M059J (cell line): ENCODE results near the gene LAMB1. TPM values are rescaled to one million over a fixed set of nuclear protein-coding genes. Genes with fewer than 3 reads are reported as not detected.

ENCODE experiments used
- DNase-seq: peaks from one replicate; pipeline ENCODE4 v3.0.0-alpha.2; 2012; ENCODE audit warnings: low read depth
- total RNA-seq: library from RNA; depleted of rRNA; stranded (reverse); fragments of >200 nt; shearing (Covaris generic); gene quantifications from 2 replicates; pipeline ENCODE4 v1.2.3, GENCODE V29; 2014

LAMB1 gene
- total RNA-seq, 1 experiment from 2014 or later = 225 TPM

DNA sequence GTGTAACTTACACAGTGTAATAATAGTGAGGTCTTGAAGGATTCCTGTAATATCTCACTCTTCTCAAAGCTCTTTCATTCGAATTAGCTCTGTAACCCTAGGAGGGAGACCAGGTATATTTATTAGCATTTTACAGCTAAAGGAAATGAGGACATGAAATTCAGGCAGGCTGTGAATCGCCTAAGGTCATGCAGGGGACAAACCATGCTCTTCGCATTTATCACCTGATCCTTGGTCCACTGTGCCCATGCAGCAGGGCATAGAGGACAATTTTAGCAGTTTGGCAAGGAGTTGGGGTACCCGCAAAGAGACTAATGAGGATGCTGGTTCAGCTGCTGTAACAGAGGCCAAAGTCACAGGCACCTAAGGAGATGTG is 14.8 kb upstream of the LAMB1 start:
- DNase-seq = no peak

DNA sequence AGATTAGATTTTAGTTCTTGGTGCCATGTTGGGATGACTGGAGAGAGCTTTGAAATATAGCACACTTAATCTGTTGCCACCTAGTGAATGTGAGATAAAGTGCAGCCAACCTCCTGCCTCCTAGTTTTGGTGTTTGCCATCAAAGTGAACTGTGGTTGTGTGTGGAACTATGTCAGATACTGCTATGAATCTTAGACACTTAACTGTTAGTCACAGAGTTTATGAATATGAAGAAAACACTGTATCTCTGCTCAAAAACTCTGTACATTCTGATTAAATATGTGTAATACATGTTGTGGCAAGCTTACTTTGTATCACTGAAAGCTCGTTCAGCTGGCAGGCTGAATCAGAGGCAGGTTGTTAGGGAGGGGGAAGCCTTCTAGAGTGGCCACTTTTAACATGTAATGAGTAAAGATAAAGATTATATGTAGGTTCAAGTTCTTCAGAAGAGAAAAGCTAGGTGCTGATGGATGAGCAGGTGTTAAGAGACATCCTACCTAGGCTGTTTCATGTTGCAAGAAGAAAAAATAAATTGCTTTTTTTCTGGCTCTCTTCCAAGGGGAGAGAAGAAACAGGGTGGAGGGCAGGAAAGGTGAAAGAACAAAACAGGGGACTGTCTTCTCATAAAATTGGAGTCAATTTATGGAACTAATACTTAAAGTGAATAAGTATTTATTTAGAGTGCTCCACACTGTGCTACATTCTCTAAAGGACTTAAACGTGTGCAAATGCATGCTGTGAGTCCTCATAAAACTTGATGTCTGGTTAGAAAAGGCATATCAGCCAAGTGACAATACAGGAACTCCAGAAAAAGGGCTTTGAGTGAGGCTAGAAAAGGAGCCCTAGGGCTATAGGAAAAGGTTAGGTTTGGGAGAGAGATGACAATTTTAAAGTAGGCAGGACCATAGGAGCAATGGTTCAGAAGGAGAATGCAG is 14.1 kb upstream of the LAMB1 start:
- DNase-seq = peak; percentile 73

DNA sequence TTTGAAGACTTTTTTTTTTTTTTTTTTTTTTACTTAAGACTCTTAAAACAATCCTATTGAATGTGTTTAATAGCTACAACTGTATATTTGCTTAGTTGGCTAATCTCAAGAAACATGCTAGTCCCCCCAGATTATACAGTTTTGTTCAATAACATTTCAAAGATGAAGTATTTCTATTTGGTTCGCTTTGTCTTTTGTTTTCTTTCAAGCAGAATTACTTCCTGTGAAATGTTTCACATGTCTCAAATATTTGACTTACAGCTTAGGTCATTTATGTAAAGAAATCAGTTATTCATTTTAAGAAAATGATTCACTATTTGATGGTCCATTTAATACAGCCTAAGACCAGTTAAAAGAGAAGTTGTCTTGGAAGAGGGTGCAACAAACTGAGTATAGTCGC is 12.8 kb upstream of the LAMB1 start:
- DNase-seq = no peak

DNA sequence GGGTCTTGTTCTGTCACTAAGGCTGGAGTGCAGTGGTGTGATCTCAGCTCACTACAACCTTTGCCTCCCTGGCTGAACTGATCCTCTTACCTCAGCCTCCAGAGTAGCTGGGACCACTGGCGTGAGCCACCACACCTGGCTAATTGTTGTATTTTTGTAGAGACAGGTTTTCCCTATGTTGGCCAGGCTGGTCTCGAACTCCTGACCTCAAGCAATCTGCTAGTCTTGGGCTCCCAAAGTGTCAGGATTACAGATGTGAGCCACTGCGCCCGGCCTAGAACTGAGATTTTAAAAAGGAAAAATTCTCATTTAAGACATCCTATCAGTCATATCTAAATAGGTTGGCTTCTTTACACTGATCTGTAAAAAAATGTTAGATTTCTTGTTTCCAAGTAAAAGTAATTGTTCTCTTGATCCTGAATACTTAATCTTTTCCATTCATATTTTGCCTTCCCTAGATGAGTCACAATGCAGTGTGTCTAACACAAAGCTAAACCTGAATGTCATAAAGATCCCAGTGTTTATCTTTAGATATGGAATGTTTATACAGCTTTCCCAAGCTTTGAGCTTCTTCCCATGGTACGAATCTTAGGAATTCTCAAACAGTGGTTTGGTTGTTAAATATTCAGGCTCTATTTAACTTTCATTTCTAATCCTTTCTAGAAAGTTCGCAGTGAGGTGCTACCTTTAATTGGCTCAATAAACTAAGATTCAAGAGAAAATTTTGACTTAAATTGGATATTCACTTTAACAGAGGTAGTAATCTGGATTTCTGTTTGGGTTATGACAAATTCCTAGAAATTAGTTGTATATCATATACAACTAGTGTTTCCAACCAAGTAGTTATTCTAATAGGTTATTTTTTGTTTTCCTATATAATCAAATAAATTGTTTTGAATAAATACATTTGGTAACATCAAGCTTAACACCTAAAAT is 12.1 kb upstream of the LAMB1 start:
- peak; percentile 85 for DNase-seq

DNA sequence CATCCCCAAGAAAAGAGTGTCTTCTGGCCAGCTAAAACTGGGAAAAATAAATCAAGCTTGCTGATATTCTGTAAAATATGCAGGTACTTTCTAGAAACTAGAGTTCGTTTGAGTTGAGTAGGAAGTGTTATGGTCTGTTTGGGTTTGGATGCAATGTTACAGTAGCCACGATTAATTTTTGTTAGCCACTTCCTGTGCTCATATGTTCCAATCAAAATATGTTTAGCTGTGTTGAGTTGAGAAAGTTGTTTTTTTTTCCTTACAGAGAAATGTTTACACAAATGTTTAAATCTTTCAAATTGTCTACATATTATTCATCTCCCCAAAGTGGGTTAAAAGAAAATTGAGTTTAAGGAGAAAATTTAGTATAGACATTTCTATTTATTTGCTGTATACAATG is 11.3 kb upstream of the LAMB1 start:
- DNase-seq = peak; percentile 36

DNA sequence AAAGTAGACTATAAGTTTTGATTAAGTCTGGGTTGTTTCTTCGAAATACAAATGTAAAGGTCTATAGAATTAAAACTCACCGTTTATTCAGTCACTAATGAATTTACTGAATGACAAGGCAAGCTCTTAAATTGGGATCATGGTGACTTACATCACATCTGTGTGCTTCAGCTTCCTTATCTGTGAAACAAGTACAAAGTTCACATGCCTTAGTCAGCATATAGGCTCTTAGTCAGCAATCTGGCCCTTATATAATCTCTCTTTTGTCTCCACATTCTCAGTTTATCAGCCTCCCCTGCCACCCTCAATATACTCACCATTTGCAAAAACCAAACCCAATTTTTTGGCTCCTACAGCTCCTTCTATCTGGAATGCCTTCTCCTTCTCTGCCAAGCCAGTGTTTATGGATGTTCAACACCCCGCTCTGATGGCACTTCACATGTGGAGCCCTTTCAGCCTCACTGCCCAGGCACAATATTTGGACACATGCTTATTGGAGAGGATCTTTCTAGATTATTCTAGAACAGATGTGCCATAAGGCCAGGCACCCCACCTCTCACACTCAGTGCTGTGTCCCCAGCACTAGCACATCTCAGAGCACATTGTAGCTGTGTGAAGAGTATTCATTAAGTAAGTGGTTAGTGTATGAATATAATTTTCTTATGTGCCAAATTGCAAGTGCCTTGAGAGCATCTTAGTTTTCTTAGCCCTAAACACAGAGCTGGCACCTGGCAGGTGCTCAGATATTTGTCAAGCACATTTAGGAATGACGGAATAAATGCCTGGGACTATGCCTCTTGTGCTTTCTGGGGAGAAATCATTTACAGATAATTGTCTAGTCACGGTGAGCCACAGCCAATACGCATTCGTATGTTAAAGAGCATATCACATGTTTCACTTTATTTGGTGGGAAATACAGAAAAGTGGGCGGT is 9.8 kb upstream of the LAMB1 start:
- DNase-seq = peak; percentile 35

DNA sequence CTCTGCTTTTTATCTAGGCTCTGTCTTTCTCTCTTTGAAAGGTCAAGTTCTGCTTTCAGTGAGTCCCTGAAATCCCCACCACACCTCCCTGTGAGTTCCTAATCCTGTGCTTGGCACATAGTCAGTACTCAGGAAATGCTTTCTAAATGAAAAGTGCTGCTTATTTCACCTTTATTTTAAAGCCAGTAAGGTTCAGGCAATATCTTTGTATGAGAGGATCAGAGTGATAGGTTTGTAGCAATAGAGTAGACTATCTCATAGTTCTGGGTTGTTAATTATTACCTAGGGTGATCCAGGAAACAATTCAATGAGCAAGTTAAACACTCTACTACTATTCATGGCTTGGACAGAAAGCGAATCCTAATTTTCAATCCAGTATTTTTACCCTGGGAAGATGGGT is 7.4 kb upstream of the LAMB1 start:
- DNase-seq = no peak

DNA sequence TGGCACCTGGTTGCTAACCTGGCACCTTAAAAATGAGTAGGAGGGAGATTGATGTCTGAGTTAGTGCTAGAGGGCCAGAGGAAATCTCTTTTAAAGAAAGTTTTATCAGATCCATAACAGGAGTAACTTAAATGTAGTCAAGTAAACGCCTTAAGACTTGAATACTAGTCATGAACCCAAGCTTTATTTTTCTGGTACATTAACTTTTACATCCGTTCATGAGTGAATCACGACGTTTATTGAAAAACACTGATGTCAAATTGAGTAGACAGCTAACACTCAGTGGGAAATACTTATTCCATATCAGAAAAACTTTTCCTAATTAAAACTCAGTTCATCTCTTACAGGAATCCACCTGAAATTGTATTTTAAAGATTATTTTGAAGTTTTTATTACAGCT is 6.9 kb upstream of the LAMB1 start:
- DNase-seq = no peak

DNA sequence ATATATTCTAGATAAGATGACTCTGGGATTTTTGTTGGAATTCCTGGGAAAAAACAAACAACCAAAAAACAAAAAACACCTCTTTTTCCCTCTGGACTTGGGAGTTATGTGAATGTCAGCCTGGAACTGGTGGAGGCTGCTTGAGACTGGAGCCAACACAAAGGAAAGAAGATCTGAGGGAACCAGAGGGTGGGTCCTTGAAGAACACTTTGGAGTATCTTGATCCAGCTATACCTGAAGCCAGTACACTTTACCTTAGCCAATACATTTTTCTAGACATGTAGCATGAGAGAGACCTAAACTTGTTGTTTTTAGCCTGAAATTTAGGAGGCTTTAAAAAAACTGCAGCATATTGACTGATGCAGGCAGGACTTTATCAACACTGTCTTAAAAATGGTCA is 5.9 kb upstream of the LAMB1 start:
- no peak for DNase-seq

DNA sequence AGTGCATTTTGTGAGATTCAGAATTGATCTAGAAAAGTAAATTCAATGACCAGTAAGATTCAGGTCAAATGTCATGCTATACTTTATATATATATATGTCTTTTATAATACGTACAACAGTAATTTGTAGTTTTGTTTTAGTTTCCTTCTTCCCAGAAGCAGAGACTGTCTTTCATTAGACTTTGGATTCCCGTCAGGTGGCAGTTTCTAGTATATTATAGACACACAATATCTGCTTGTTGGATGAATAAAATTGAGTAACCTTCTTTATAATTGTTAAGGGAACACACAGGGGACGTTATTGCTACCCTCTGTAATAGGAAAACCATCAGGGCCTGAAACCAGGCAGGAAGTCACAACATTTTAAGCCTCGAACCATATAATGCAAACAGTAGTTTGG is 5.3 kb upstream of the LAMB1 start:
- no peak for DNase-seq

DNA sequence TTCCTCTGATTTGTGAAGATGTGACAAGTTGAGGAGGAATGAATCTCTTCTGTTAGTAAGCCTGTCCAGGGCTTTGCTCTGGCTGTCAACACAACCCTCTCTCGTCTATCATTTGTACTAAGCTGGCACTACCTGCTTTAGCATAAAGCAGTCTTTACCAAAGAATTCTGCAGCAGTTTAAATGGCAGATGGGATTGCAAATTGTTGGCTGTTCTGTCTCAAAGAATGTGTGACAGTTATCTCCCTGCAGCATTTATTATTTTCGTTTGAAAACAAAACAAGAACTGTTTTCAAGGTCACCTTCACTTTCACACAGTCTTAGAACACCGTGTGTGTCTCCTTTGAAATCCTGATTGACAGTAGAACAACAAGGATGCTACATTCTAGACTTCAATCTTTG is 4.8 kb upstream of the LAMB1 start:
- DNase-seq = no peak

DNA sequence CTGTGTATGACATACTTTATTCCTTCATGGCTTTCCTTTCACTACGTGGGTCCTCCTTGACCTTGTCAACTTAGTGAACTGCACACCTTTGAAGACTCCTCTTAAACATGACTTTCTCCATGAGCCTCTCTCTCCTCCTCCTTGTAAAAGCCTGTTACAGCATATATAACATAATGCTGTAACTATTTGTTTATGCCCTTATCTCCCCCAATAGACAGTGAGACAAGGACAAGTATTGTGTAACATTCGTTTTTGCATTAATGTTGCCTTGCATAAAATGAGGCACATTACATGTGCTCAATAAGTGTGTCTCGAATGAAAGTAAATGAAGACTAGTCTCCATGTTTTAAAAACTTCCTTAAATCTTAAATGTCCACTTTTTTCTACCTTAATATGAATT is 4.3 kb upstream of the LAMB1 start:
- DNase-seq = no peak

DNA sequence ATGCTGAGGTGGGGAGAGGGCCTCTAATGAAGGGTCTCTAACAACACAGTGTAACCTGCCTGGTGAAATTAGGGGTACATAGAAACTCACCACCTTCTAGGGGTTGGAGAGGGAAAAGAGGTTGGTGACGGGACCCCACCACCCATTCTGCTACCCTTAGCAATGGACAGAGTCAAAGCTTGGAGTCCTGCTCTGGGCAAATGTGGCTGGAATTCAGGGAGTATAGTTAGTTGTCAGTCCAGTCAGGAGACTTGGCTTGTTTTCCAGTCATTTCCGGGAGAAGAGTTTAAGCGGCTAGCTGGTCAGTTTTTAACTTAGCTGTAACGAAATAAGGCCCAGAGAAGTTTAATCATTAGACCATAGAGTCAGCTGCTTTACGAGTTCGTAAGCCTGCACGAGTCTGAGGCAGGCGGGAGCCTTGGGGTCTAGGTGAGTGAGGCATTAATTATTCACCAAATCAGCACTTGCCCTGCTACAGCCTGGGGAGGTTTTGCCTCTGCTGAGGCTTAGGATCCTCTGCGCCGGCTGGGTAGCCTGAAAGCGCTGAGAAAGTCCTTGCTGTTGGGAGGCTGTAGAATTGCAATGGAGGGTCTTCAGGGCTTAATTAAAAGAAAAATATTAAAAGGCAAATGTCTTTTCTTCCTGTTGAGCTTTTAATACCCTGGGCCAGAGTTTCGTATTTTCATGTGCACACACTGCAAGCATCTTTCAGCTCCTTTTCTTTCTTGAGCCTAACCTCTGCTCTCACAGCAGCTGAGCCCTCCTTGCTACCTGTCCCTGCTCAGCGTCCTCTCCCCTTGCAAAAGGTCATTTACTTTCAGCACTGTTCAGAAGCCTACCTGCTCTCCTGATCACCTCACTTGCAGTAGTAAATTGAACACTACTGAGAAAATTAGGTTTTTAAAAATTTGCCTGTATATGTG is 1.5 kb upstream of the LAMB1 start:
- DNase-seq = peak; percentile 93

DNA sequence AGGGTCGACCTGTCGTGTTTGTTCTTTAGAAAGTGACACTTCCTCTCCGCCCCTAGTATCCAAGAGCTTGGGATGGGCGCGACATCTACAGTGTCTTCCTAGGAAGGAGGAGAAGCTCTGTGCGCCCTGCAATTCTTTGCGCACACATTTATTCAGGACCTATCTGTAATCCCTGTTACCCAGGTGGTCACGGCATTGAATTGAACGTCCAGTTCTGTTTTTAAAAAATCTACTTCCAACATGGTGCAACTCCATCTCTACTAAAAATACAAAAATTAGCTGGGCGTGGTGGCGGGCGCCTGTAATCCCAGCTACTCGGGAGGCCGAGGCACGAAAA is 606 bp upstream of the LAMB1 start:
- no peak for DNase-seq

DNA sequence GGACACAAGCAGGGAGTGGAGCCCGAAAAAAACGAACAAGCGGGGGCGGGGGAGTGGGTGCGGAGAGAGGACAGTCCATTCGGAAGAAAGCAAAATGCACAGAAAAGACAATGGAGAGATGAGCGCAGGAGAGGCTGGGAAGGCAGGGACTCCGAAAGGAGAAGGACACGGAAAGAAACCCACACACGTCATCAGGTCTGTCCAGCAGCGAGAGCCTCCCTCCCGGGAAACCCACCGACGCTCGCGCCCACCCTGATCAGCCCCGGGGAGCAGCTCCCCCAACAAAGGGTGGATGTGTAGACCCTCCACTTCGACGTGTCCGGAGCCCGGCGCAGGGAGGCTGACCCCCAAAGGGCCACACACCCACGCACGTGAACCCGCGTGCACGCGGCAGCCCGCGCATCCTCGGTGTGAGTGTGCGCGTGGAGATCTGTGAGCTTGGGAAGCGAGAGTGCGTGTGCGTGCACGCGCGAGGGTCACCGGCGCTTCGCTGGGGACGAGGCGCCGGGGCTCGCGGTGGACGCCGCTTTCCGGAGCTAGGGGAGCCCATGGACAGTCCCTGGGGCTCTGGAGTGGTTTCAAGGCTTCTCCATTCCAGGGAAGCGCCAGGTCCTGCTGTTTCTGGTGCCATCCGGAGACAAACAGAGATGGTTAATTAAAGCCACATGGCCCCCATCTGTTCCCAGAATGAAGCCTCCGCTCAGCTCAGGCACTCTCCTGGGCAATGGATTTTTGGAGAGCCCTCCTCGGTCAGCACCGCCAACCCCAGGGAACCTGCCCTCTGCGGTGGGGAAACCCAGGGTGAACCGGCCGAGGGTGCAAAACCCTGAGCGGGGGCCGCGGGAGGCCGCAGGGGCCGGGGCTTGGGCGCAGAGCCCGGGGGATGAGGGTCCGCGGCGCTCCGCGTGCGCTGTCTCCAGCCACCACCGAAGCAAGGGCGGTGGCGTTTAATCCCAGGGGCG is 916 bp downstream of the LAMB1 start:
- peak; percentile 56 for DNase-seq

DNA sequence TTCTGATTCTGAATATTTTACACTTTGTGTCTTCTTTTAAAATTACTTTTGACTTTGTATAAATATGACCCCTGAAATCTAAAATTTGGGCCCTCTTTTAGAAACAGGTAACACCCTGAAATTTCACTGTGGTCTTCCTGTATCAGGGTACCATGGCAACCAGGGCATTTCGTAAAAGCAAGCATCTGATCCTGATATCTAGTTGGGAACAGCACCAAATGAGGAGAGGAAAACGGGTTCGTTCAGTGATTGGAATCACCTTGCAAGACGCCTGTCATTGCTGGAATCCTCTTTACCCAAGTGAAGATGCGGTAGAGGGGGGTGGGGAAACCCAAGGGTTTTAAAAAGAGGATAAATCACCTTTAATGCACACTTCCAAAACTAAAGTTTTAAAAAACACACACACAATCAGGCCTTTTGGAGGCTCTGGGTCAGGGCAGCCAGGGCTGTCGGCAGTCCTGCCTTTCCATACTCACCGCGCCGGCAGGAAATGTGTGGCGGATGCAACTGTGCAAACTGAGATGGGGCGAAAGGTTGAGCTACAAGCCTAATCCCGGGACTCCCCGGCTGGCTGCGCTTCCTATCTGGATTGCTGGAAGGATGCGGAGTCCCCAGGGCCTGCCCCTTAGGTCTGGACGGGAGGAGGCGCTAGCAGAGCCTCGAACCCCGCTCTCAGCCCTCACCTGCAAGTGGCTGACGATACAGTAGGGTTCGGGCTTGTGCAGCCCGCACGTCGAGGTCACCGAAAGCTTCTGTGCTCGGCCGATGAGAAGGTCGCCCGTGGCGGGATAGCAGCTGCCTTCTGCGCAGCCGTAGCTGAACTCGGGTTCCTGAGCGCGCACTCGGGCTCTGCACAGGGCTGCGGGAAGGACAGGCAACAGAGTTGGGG is 1.8 kb downstream of the LAMB1 start:
- DNase-seq = no peak

DNA sequence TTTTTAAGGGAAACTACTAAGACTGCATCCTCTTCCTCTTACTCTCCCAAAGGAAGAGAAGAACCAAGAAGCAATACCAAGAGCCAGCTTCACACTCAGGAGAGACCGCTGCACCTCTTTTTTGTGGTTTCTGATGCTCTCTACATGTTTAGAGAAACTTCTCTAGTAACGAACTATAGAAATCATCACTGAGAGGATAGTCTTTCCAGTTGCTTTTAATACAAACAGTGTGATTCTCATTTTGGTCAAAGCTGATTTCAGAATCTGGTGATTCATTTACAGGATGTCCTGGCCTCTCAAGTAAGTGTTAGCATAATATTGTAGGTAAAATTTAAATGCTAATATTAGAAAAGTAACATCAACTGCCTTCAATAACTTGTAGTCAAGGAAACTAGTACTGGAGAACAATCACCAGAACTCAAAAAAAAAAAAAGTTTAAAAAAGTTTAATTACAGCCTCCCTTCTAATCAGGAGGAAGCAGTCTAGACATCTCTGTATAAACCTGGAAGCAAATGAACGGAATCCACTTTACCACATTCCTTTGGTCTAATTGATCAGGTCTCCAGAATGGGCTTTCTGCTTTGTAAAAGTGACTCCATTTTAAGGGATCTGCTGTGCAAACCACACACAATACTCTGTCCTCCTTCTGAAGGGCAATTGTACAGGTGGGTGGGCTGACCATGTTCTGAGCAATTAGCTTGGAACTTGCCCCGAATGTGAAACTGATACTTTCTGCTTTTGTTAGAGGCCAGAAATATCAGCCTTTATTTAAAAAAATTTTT is 3.0 kb downstream of the LAMB1 start:
- DNase-seq = peak; percentile 76
